DMS 273 (cell line): ENCODE results near the gene A3GALT2.

Experiments used
- DNase-seq: peaks from one replicate; lab custom pipeline; 2025; ENCODE audit not compliant: unreplicated experiment; lab: John Stamatoyannopoulos, UW

The A3GALT2 gene

DNA sequence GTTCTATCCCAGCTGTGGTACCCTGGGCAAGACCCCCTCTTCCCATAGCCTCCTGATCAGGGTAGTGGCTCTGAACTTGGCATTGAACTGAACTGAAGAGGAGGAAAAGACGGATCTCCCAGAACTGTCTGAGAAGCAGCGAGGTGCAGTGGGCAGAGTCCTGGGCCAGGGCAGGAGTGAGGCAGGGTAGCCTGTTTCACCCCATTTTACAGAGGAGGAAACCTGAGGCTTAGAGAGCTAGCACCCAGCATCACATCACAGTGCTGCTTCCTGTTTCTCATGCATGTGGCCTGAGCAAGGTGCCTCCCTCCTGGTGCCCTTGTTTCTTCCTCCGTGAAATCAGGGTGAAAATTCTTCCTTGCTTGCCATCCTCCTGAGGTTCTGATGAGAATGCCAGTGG lies 47.5 kb downstream of the A3GALT2 start:
- DNase-seq = no peak

DNA sequence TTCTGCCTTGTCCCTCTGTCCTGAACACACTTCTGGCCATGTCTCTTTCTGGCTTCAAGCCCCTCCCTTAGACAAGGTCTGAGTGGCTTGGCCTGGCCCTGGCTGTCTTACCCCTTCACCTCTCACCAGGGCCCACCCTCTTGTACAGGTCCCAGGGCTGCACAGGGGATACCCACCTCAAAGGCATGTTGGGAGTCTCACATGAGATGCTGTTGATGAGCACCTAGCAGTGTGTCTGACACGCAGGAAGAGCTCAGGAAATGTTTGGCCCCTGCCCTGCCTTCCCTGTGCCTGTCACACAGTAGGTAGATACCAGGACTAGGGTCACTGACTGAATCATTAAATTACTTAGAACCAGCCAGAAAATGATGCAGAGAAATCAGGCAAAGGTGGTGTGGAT lies 48.0 kb downstream of the A3GALT2 start:
- no peak for DNase-seq

DNA sequence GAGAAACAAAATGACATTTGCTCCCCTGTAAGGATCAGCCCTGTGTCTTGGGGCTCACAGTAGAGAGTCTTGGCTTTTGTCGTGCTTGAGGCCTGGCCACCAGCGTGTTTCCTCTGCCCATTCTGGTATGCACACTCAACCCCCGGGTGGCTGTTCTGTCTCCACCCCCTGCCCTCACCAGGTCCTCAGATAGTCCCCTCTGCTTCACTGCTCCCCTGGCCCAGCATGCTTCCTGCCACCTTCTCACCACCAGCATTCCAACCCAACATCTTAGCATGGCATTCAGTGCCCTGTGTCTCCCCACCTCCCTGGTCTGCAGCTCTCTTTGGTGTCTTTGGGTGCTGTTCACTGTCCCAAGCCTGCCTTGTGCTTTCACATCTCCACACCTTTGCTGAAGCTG lies 48.4 kb downstream of the A3GALT2 start:
- DNase-seq = no peak

DNA sequence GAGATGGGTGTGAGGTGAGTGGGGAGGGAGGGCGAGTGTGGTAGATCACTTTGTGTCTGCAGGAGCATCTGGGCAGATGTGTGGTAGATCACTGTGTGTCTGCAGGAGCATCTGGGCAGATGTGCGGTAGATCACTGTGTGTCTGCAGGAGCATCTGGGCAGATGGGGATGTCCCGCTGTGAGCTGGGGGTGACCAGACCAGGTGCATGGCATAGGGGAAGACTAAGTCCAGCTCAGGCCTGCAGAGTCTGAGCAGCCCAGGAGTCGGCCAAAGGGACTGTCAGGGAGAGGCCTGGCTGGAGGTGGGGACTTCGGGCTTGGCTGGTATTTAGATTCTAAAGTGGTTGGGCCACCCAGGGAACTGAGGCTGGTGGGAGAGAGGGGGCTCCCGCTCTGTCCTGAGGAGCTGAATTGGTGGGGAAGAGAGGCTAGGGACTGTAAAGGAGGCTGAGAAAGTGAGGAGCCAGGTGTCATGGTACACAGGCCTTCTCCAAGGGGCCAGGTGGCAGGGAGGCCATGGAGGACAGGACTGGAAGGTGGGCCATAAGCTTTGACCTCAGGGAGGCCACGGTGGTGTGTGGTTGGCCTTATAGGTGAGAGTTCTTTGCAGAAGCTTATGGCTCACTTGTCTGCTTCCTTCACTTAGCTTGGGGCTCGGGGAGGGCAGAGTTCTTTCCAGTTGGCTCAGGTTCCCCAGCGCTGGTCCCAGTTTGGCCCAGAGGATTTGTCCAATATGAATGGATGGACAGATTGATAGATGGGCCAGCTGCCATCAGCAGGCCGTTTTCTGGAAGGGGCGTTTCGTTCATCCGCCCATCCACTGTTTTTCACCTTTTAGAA lies 49.0 kb downstream of the A3GALT2 start:
- DNase-seq = no peak

DNA sequence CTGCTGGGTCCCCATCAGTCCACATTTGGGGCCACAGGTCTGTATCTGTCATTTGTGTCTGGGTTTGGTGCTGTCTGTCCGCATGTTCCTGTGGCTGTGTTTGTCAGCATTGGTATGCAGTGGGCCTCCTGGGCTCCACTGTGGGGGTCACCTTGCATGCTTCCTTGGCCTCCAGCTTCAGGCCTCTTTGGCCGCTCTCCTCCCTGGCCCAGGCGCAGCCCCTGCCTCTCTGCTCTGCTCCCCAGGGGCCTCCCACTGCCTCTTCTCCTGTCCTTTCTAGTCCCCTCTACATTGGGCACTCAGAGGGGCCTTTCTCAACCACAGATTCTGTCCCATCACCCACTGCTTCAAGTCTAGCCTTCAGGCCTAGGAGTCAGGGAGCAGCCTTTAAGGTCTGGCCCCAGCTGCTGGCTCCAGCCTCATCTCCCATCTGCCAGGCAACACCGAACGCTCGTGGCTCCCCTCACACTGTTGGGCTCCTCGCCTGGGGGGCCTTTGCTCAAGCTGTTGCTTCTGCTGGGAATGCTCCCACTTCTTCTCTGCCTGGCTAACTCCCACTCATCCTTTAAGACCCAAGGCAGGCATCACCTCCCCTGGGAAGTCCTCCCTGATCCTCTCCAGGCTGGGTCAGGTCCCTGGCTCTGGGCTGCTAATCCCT lies 50.0 kb downstream of the A3GALT2 start:
- DNase-seq = peak; percentile 51

GRCh38 chr1:33270379-33270778 lies 50.5 kb downstream of the A3GALT2 start:
- no peak for DNase-seq

DNA sequence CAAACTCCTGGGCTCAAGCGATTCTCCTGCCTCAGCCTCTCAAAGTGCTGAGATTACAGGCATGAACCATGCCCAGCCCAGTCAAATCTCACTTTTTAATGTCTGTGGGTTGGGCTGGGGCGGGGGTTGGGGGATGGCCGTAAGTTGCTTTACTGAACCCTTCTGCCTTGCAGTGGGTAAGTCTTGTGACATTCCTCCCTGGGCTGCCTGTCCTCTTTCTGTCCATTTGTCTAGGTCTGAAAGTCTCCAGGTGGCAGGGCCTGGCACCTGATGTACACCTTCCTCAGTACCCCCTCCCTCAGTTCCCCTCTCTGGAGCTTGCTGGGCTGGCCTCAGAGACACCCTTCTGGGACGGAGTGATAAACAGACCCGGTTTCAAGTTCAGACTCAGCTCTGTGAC lies 51.3 kb downstream of the A3GALT2 start:
- DNase-seq = no peak

- DNase-seq = no peak
Measured at GRCh38 chr1:33268927-33269610, 51.8 kb downstream of the A3GALT2 start.

- DNase-seq = no peak
Measured at GRCh38 chr1:33268457-33268856, 52.4 kb downstream of the A3GALT2 start.

- no peak for DNase-seq
Measured at GRCh38 chr1:33267468-33268205, 53.3 kb downstream of the A3GALT2 start.

GRCh38 chr1:33266766-33267165 lies 54.1 kb downstream of the A3GALT2 start:
- DNase-seq = no peak

DNA sequence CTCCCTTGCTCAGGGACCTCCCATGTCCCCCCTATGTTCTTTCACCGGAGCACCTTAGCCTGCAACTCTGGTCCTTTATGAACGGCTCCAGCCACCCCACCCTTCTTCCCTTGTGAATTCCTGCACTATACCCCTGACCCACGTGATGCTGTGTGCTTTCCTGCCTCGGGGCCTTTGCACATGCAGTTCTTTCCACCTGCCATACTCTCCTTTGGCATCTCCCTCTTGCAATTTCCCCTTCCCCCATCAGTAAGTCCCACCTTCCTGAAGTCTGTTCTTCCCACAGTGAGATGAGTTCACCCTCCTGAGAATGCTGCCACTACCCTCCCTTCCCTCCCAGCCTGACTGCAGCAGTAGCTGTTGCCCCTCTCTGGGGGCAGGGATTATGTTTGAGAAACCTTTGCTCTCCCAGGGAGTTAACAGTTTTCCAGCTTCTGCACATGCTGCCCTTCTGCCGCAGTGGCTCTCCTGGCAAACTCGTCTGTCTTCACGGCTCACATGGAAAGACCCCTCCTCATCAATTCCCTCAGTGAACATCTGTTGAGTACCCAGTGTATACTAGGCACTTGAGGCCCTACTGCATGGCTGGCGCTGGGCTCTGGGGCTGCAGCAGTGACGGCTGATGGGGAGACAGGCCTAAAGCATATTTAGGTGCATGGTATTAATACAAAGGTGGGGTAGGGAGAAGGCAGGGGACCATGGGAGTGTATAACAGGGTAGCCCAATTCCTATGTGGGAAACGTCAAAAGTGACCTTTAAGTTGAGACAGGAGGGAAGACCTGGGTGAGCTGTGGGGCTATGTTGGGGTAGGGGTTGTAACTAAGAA lies 54.9 kb downstream of the A3GALT2 start:
- no peak for DNase-seq

DNA sequence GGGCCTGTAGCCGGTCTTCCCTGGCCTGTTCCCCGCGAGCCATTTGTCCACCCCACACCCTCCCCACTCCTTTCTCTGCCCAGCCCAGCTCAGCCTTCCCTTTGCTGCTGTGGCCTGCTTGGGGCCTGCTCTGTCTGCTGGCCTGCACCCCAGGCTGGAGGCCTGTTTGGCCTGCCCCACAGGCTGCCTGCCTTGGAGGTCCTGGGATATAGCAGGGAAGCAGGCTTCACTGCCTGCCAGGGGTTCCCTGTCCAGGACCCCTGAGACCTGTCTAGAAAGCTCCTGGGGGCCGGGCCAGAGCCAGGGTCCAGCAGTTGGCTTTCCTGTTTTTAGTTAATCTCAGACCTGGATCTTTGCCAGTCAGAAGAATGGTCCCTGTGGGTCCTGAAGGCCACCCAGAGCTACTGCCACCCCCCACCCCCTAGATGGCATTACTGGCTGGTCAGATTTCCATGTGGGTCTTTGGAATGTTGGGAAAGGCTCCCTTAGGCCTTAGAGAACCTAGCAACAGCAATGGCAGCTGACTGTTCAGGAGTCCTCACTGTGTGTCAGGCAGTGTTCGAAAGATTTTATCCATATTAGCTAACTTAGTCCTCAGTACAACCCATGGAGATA lies 56.9 kb downstream of the A3GALT2 start:
- no peak for DNase-seq

DNA sequence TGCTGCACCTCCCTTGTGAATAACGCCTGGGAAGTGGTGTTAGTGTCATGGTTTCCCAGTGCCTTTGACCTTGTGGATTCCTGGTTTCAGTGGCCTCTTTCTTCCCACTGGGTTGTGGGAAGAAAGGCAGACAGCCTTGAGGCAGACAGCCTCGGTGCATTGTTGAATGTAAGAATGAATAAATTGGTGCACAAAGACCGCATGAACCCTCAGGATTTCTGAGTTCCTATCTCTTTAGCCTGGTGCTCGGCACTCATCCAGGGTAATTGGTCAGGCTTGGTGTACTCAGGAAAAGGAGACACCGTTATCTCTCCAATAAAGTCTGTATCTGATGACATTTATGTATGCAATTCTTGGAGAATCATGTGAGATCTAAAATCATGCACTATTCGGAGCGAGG lies 59.6 kb downstream of the A3GALT2 start:
- no peak for DNase-seq

DNA sequence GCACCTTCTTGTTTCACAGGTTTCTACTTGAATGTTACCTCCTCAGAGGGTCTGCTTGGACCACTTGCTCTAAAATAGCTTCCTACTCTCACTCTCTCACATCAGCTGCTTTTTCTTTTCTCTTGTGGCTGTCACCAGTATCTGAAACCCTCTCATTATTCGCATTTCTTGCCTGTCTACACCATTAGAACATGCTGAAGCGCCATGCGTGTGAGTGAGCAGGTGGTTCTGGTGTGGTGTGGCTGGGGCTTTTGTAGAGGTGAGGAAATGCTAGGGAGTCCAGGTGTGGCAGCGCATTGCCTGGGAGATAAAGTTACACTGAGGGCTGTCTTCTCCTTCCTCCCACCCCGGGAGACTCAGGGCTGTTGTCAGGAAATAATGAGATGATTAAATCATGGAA lies 60.5 kb downstream of the A3GALT2 start:
- peak; percentile 32 for DNase-seq

DNA sequence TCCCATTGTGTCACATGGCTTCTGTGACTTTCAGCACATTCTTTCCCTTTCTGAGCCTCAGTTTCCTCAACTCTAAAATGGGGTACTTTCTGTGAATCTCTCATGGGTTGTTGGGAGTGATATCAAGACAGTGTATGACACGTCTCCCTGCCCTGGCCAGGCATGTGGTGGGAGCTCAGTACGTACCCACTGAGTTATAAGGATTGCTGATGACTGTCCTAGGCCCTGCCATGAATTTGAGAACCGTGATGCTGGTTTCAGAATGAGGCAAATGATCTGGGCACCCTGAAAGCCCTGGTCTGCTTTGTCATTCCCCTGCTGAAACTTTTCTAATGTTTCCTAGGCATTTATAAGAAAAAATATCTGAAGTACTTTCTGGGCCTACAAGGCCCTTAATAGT lies 61.0 kb downstream of the A3GALT2 start:
- DNase-seq = no peak

DNA sequence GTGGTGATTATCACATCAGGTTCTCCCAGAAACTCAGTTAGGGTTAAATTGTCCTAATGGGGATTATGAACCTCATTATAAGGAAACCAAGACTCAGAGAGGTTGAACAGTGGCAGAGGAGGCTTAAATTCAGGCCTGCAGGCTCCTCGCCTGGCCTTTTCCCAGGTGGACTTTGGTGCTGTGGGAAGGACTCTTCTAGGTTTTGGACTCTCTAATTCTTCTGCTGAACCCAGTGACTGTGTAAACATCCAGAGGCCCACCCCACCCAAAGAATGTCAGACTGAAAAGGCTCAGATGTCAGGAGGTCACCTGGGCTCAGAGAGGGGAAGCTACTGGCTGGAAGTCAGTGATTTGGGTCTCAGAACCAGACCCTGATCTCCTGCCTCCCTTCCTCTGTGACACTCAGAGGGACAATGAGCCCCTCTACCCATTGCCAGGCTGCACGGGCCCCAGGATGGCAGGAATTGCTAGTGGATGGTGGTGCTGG lies 62.1 kb downstream of the A3GALT2 start:
- DNase-seq = no peak

DNA sequence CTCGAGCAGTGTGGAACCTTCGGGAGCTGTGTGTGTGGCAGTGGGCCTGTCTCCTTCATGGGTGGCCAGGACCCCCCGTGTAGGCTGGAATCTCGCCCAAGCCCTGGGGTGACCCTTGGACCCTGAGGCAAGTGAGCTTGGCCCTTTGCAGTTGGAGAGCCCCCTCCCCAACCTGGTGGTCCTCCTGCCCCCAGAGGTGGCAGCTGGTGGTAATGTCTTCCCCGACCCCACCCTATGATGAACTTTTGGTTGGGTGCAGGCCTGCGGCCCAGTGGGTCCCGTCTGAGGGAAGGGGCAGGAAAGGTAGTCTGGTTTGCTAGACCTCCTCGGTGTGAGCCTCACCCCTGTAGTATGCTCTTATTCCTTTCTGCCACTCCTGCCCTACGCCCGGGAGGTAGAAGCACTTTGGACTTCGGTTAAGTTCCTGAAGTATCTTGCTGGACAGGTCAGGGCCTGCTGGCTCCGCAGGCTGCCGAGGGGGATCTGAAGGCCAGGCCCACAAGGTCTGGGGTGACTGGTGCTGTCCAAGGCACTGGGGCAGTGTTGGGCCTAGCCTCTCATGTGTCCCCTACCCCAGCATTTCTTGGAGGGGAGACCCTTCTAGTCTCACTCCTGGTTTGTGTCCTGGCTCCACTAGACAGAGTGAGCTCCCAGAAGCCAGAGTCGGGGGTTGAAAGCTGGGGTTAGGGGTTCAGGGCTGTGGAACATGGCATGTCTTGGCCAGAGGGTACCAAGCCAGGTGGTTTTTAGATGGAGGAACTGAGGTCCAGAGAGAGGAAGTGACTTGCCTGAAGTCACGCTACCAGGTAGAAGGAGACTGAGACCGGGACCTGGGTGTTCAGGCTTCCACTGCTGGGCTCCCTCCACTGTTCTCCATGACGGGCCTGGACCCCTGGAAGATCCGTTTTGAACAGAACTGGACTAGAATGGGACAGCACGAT lies 62.9 kb downstream of the A3GALT2 start:
- no peak for DNase-seq
